Iris pigment epithelial cell (primary cell): ENCODE measurements around the gene TJP2.
"Not testable (repeated sequence)": the region's sequence is repeated elsewhere in the genome, so short reads cannot be mapped to it uniquely, and the experiment has no call there.

ENCODE experiments used
- DNase-seq: peaks from one replicate; pipeline ENCODE4 v3.0.0-alpha.2; 2011; ENCODE audit warnings: low read depth

The TJP2 gene

GRCh38 chr9:69158471-69158870, 15.6 kb upstream of the TJP2 start:
- no peak for DNase-seq

- DNase-seq: not testable (repeated sequence)
Measured at GRCh38 chr9:69164573-69164972, 9.5 kb upstream of the TJP2 start.

GRCh38 chr9:69165581-69165980, 8.5 kb upstream of the TJP2 start:
- DNase-seq: no peak

- peak; percentile 87 for DNase-seq
Measured at GRCh38 chr9:69168709-69169217, 5.3 kb upstream of the TJP2 start.

- no peak for DNase-seq
Measured at GRCh38 chr9:69170231-69170630, 3.8 kb upstream of the TJP2 start.

GRCh38 chr9:69171049-69171448, 3.0 kb upstream of the TJP2 start:
- peak; percentile 79 for DNase-seq

GRCh38 chr9:69171517-69171916, 2.6 kb upstream of the TJP2 start:
- no peak for DNase-seq

GRCh38 chr9:69172895-69173294, 1.2 kb upstream of the TJP2 start:
- peak; percentile 22 for DNase-seq

- DNase-seq: no peak
Measured at GRCh38 chr9:69173497-69173890, 583 bp upstream of the TJP2 start.

GRCh38 chr9:69174616-69175463, 763 bp downstream of the TJP2 start:
- DNase-seq: peak; percentile 99

GRCh38 chr9:69175486-69175885, 1.4 kb downstream of the TJP2 start:
- no peak for DNase-seq

- no peak for DNase-seq
Measured at GRCh38 chr9:69176471-69177171, 2.5 kb downstream of the TJP2 start.

- DNase-seq: peak; percentile 56
Measured at GRCh38 chr9:69178583-69179011, 4.5 kb downstream of the TJP2 start.

- DNase-seq: no peak
Measured at GRCh38 chr9:69179037-69179436, 5.0 kb downstream of the TJP2 start.

- peak; percentile 14 for DNase-seq
Measured at GRCh38 chr9:69180200-69180599, 6.1 kb downstream of the TJP2 start.

- peak; percentile 99 for DNase-seq
Measured at GRCh38 chr9:69180670-69181069, 6.6 kb downstream of the TJP2 start.

GRCh38 chr9:69181908-69182353, 7.9 kb downstream of the TJP2 start:
- peak; percentile 28 for DNase-seq

GRCh38 chr9:69184266-69184665, 10.2 kb downstream of the TJP2 start:
- no peak for DNase-seq

- peak; percentile 59 for DNase-seq
Measured at GRCh38 chr9:69186841-69187611, 12.9 kb downstream of the TJP2 start.

GRCh38 chr9:69188975-69189374, 14.9 kb downstream of the TJP2 start:
- DNase-seq: no peak

GRCh38 chr9:69190086-69190862, 16.2 kb downstream of the TJP2 start:
- no peak for DNase-seq

GRCh38 chr9:69190863-69191181, 16.7 kb downstream of the TJP2 start:
- DNase-seq: no peak
